Measurements from ENCODE around the gene XYLT1. TPM values are rescaled to one million over a fixed set of nuclear protein-coding genes. Genes with fewer than 3 reads are reported as not detected.

XYLT1 gene
- total and polyA plus RNA-seq, 9 of the 15 experiments (the other 6 are each of a cell fraction or from before 2014, with no cell fraction given), result 0.03 to 0.09 (median 0.08) TPM; not detected in 6

GRCh38 chr16:17331991-17332390, 138.8 kb downstream of the XYLT1 start (continued):
- no peak for TF ChIP-seq E2F1 (CRISPR knock-in tag; IDR thresholded peaks at IDR 0.05)

- Histone ChIP-seq H3K79me2 (ENCODE audit: control insufficient read depth, insufficient read depth, low read length) (no peaks in the 10 kb centered on the region), H3K27ac (ENCODE audit: extremely low read depth, low read depth, low read length) (no peak overlapping the region), H3K4me1 (replicated peaks in 1 of 2; ENCODE audit: control insufficient read depth in 2 of 2, insufficient read depth in 2 of 2, low read length in 2 of 2) (no peaks in the 10 kb centered on the region; a peak in 1 of 5 replicates), H3K4me2 (ENCODE audit: insufficient read depth, low read length) (no peak overlapping the region), H3K9me3 (replicated peaks; ENCODE audit: control insufficient read depth, insufficient read depth, low read depth, low read length) (no peaks in the 10 kb centered on the region), H3K27me3 (ENCODE audit: control insufficient read depth in 2 of 2, insufficient read depth in 2 of 2, low read length in 2 of 2) (peaks cover 15 to 38% of the 10 kb centered on the region in 2 experiments), H2AFZ (ENCODE audit: low read depth, low read length) (no peak overlapping the region), H3K9ac (ENCODE audit: insufficient read depth in 1 of 2, low read depth in 2 of 2, low read length in 2 of 2) (no peak overlapping the region), H3K4me3 (no peak overlapping the region), H3K36me3 (ENCODE audit: control insufficient read depth, insufficient read depth, low read length) (no peaks in the 10 kb centered on the region), H4K20me1 (replicated peaks; ENCODE audit: control insufficient read depth, insufficient read depth, low read length) (0 out of 2 replicates have a peak, but pooled peaks cover under 1% of the 10 kb centered on the region), H3K9me1 (ENCODE audit: control insufficient read depth, insufficient read depth, low read length) (no peaks in the 10 kb centered on the region)
- intact Hi-C loops (cut with micrococcal nuclease), result no loop called here
- no peak for TF ChIP-seq ERF (CRISPR knock-in tag; IDR thresholded peaks at IDR 0.05)
- no peak for TF ChIP-seq DMBX1 (CRISPR knock-in tag; IDR thresholded peaks at IDR 0.05; ENCODE audit: borderline replicate concordance)
- TF ChIP-seq ZNF445 (CRISPR knock-in tag; IDR thresholded peaks at IDR 0.05; ENCODE audit: low read depth), result no peak
- no peak for TF ChIP-seq ZNF217 (CRISPR knock-in tag; IDR thresholded peaks at IDR 0.05)
- TF ChIP-seq TEAD2 (tag; IDR thresholded peaks at IDR 0.05), result no peak
- TF ChIP-seq ZNF121 (CRISPR knock-in tag; conservative IDR thresholded peaks at IDR 0.05), result no peak
- TF ChIP-seq ZNF384 (IDR thresholded peaks at IDR 0.05; ENCODE audit: low read depth, low read length), result no peak
- no peak for TF ChIP-seq RBM25 (IDR thresholded peaks at IDR 0.05; ENCODE audit: low read depth, low read length, severe bottlenecking)
- no peak for TF ChIP-seq SMC3 (conservative IDR thresholded peaks at IDR 0.05; ENCODE audit: insufficient read depth, low read depth, low read length)
- no peak for TF ChIP-seq MECOM (CRISPR knock-in tag; IDR thresholded peaks at IDR 0.05)
- TF ChIP-seq HCFC1 (IDR thresholded peaks at IDR 0.05; ENCODE audit: low read depth, low read length), result no peak
- TF ChIP-seq GTF2E2 (tag; IDR thresholded peaks at IDR 0.05), result no peak
- TF ChIP-seq ZNF41 (CRISPR knock-in tag; conservative IDR thresholded peaks at IDR 0.05), result no peak
- TF ChIP-seq TEAD1 (CRISPR knock-in tag; IDR thresholded peaks at IDR 0.05), result no peak
- no peak for TF ChIP-seq MTA2 (IDR thresholded peaks at IDR 0.05; ENCODE audit: low read depth)
- TF ChIP-seq STAT5B (CRISPR knock-in tag; IDR thresholded peaks at IDR 0.05), result no peak
- no peak for TF ChIP-seq HDAC3 (IDR thresholded peaks at IDR 0.05; ENCODE audit: borderline replicate concordance, partially characterized antibody)
- no peak for TF ChIP-seq HMGN3 (IDR thresholded peaks at IDR 0.05; ENCODE audit: borderline replicate concordance, extremely low read depth, insufficient read length, low read depth, low read length)
- TF ChIP-seq MEIS2 (IDR thresholded peaks at IDR 0.05; ENCODE audit: partially characterized antibody), result no peak
- no peak for TF ChIP-seq KDM4B (IDR thresholded peaks at IDR 0.05; ENCODE audit: borderline replicate concordance in 2 of 2, low read depth in 1 of 2)
- ChIA-PET CTCF (ENCODE audit: low intra/inter-chr PET ratio) (no interaction called here), POLR2A (no interaction called here)
- no peak for ATAC-seq
- no peak for DNase-seq (ENCODE audit: extremely low read depth in 1 of 4, low spot score in 3 of 4)
- in situ Hi-C loops (cut with MboI), result no loop called here
- no TSS peak for BruUV-seq (replicated peaks)
- WGBS (ENCODE audit: insufficient coverage, low coverage, missing lambda C conversion rate), result 1% methylated on average over 9 of the region's 10 CpGs
- FAIRE-seq, result no peak
These were observed 139.6 kb downstream of the XYLT1 start for GRCh38 chr16:17331071-17331607.

Measured in K562 (cell line).